HuH-7.5 (cell line): ENCODE data around the gene LSM11.
"Not testable (repeated sequence)": the region's sequence is repeated elsewhere in the genome, so short reads cannot be mapped to it uniquely, and the experiment has no call there.

Source experiments
- DNase-seq: peaks from one replicate; pipeline ENCODE4 v3.0.0; 2011; ENCODE audit warnings: low spot score

LSM11 gene

DNA sequence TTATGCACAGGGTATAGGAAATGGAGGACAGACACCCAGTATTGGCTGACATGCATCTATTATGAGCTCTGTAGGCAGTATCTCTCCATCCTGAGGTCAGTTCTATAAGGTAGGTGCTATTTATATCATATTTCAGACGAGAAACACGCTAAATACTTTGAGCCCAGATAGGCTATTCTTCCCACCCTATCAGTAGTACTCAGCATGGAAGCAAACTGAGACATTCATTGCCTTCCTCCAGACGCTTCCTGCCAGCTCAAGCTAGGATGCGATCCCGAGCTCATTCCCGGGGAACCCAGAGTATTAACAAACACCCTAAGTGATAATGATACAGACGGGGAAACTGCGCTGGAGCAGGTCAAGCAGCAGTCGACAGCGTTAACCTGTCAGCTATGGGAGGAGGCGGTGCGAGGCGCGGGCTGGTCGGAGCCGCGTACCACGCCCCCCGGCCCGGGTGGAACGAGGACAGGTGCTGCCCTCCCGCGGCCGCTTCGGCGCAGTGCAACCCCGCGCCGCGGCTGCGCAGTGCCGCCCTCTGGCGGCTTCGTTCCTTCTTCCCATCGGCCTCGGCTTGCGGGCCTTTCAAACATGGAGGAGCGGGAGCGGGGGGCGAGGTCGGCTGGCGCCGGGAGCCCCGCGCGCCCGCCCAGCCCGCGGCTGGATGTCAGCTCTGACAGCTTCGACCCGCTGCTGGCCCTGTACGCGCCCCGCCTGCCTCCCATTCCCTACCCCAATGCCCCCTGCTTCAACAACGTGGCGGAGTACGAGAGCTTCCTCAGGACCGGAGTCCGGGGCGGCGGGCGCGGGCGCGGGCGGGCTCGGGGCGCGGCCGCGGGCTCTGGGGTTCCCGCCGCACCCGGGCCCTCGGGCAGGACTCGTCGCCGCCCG, at the start of gene LSM11:
LSM11 (plus strand) TSS at position 550 of the 888 bp plus-strand sequence; CDS start at position 589, 39 bp downstream.
- peak; percentile 81 for DNase-seq

DNA sequence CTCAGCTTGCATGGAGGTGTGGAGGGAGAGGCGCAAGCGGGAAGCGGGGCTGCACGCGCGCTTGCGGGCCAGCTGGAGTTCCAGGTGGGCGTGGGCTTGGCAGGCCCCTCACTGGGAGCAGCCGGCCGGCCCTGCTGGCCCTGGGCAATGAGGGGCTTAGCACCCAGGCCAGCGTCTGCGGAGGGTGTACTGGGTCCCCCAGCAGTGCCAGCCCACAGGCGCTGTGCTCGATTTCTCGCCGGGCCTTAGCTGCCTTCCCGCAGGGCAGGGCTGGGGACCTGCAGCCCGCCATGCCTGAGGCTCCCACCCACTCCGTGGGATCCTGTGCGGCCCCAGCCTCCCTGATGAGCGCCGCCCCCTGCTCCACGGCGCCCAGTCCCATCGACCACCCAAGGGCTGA, 49.7 kb upstream of the LSM11 start:
- not testable (repeated sequence) for DNase-seq

DNA sequence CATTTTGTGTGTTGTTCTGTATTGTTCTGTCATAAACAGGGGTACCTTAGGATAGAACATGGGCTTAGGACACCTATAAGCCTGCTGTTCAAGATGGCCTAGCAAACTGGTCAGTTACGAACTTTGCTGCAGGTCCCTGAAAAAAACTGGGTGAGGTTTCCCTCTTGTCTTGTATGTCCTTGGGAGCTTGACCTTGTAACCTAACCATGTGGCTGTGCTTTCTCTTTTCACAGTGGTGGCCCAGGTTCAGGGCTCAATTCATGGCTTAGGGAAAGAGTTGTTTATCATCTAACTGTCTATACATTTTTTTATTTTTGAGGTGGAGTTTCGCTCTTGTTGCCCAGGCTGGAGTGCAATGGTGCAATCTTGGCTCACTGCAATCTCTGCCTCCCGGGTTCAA, 47.4 kb upstream of the LSM11 start:
- not testable (repeated sequence) for DNase-seq

DNA sequence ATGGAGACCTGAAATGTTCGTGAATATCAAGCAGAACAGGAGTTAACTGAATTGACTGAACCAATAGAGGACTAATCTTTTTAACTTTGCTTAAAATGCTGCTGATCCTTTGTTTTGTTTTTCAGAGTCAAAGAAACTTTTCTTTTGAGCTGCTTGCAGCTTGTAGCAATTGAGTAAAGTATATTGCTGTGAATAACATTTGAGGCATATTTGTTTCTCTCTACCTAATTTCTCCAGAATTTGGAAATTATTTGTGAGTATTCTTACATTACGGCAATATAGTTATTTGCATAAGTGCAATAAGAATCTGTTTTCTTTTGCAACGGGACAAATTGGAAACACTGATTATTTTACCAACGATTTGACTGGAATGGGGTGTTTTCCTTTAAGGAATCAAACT, 44.8 kb upstream of the LSM11 start:
- not testable (repeated sequence) for DNase-seq

DNA sequence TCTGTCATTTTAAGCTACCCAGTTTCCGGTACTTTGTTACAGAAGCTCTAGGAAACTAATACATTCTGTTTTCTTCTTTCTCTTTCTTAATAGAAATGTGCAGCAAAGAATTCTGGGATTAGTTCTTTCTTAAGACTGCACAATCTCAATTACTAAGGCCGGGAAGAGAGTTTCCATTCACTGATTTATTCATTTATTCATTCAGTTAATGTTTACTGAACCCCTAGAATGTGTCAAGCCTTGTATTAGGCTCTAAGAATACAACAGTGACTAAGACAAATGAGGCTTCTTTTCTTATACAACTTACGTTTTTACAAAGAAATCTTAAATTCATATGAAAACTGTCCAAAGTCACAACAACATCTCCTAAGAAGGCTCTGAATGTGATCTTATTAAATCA, 39.8 kb upstream of the LSM11 start:
- DNase-seq = no peak

DNA sequence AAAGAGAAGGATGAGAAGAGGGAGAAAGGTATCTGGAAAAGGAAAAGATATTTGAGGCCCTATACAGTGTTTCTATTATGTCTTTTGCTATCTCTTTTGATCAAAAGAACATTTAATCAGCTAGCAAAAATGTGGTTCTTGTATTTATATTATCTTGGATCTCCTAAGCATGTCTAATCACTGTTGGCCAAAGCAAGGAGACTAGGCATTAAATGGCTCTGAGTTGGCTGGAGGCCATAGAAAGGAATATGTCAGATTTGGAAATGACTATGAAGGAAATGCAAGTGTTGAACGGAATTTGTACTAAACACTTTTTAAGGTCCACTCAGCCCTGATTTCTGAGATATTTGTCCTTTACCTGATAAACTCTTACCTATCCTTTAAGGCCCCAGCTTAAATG, 34.6 kb upstream of the LSM11 start:
- no peak for DNase-seq

DNA sequence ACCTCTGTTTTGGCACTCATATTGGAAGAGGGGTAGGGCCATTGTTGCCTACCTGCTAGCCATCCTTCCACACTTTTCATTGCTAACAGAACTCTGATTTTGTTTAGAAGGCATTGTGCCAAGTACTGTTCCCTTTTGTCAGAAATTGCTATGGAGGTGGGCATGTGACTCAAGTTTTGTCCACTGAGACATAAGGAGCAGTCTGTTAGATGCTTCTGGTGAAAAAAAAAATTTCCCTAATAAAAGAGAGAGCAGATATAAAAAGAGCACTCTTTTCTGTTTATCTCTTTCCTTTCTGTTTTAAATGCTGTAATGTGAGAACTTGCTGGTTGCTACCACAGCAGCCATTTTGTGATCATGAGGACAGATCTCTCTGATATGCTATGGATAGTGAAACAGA, 34.2 kb upstream of the LSM11 start:
- no peak for DNase-seq

DNA sequence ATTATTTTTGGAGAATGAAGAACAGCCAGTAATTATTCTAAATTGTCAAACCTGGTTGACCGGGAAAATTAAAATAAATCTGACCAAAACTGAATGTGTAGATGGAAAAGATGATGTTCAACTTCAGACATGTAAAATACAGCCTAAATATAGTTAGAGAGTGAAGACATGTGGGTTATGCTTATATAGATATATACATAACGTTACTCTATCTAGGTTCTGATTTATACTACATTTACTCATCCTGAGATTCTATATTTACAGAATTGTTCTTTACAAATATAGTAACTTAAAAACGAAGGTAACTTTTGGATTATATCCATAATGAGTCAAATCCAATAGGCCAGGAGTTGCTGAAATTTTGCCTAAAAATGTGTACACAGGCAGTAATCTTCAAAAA, 33.1 kb upstream of the LSM11 start:
- no peak for DNase-seq

DNA sequence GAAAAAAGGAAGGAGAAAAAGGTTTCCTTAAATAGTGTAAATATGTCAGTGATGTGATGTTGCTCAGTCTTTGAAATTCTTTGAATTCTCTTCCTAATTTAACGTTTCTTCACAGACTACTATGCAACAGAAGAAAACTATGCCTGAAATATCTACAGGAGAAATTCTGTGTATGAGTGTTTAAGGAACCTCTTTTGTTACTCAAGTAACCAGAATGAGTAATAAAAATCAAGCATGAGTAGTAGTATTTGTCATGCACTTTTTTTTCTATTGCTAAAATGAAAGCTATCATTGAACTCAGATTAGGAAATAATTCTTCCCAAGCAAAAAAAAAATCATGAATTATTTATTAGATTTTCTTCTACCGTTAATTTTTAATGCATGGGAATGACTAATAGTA, 32.6 kb upstream of the LSM11 start:
- DNase-seq = no peak

DNA sequence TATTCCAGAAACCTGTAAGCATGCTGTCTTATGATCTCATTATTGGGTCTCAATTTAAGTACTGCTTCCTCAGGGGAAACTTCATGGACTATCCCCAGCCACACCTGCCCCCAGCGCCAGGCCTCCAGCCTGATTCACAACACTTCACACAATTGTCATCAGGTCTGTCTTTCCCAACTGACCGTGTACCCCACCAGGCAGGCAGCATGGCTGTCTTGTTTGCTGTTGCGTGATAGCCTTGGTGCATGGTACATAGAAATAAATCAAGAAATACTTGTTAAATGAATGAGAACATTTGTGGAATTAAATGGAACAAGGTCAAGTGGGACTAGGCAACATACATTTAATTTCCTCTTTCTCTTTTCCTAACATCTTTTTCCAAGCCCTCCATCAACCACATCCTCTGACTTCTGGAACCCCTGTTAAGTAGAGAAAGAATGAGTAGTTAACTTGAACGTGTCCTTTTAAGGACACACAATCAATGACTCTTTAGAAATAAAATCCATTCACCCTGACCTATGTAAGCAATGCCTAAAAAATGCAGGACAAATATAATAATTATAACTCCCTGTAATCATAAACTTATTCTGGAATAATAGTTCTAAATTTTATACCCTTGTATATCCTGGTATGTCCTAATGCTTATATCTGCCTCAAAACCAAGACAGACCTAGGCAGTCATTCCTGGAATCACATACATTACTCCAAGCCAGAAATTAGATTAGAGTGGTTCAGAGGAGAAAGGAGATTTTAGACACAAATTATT, 29.5 kb upstream of the LSM11 start:
- no peak for DNase-seq

DNA sequence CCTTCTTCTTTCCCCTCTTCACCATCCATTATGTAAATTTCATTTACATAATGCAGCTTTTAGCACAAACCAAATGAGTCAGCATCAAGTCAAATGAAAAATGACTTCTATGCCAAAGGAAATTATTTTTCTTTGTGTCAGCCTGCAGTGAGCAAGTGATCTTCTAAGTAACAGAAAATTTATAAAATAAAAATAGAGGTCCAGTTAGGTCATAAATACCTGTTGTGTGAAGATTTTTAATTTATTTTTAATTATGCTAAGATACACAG, 29.0 kb upstream of the LSM11 start:
- no peak for DNase-seq

DNA sequence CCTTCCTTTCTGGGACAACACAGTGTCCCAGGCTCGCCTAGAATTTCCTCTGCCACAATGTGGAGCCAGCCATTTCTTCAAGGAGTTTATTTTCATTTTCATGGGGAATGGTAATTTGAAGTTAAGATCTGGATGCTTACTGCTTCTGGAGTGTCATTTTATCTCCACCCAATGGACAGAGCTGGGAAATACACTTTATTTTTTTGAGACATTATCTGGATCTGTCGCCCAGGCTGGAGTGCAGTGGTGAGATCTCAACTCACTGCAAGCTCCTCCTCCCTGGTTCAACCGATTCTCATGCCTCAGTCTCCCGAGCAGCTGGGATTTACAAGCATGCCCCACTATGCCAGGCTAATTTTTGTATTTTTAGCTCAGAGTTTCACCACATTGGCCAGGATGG, 25.0 kb upstream of the LSM11 start:
- peak; percentile 32 for DNase-seq

DNA sequence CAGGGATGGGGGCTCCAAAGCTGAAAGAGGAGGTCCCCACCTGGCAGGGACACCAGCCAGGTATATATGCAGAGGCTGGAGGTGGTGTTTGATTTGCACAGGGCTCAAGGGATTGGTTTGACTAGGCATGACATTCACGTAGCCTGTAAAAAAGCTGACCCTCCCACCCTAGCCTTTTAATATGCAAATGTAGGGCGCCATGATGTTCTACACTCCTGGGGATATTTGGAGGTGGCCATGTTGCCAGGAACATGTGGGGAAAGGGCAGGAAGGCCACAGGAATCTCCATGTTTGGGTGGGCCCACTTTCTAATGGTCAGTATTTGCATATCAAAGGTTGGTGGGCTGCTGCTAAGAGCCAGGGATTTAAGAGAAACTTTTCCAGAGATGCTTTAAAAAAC, 24.3 kb upstream of the LSM11 start:
- no peak for DNase-seq

DNA sequence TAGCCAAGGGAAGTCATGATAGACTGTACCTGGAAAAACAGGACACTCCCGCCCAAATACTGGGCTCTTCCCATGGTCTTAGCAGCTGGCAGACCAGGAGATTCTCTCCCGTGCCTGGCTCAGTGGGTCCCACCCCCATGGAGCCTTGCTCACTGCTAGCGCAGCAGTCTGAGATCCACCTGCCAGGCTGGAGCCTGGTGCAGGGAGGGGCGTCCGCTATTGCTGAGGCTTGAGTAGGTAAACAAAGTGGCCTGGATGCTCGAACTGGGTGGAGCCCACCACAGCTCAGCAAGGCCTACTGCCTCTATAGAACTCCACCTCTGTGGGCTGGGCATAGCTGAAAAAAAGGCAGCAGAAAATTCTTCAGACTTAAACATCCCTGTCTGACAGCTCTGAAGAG, 22.4 kb upstream of the LSM11 start:
- DNase-seq = no peak

DNA sequence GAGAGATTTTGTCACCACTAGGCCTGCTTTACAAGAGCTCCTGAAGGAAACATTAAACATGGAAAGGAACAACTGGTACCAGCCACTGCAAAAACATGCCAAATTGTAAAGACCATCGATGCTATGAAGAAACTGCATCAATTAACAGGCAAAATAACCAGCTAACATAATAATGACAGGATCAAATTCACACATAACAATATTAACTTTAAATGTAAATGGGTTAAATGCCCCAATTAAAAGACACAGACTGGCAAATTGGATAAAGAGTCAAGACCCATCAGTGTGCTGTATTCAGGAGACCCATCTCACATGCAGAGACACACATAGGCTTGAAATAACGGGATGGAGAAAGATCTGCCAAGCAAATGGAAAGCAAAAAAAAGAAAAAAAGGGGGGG, 20.6 kb upstream of the LSM11 start:
- not testable (repeated sequence) for DNase-seq

DNA sequence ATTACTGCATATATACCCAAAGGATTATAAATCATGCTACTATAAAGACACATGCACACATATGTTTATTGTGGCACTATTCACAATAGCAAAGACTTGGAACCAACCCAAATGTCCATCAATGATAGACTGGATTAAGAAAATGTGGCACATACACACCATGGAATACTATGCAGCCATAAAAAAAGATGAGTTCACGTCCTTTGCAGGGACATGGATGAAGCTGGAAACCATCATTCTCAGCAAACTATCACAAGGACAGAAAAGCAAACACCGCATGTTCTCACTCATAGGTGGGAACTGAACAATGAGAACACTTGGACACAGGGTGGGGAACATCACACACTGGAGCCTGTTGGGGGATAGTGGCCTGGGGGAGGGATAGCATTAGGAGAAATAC, 16.9 kb upstream of the LSM11 start:
- not testable (repeated sequence) for DNase-seq

DNA sequence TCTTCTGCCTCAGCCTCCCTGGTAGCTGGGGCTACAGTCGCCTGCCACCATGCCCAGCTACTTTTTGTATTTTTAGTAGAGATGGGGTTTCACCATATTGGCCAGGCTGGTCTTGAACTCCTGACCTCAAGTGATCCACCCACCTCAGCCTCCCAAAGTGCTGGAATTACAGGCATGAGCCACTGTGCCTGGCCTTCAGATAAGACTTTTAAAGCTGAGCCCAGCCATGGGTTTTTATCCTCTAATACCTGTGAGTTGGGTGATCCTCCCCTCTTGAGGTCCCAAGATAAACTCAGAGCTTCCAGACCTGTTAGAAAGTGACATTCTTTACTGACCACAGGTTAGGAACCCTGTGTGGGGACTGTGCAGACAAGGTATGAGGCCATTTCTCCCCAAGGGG, 15.7 kb upstream of the LSM11 start:
- DNase-seq = not testable (repeated sequence)

DNA sequence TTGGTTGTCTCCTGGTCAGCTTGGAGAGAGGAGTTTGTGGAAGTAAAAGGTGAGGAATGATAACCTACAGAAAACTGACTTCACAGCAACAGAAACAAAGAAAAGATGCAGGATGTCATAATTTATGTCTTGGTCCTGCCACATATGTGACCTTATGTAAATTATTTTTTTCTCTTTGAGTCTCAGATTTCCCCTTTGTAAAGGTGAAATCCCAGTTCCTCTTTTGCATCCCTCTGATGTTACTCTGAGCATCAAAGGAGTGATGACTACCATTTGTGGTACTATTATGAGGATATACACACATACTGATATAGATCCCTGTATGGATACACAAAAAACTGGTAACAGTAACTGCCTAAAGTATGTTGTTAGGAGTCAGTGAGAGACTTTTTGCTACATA, 13.7 kb upstream of the LSM11 start:
- no peak for DNase-seq

DNA sequence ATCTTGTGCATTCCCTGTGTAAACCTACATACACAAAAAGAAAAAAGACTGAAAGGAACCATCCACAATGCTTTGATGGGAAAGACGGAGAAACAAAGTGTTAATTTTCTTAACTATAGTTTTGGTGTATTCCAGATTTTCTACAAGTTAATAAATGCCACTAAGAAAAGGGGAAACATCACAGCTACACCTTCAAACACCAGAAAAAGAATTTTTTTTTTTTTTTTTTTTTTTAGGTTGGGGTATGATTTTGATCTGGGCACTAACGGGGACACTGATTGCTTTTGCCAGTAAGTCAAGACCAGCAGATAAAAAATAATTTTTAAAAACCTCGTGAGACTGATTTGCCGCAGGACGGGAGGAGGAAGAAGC, 12.6 kb upstream of the LSM11 start:
- DNase-seq = no peak

DNA sequence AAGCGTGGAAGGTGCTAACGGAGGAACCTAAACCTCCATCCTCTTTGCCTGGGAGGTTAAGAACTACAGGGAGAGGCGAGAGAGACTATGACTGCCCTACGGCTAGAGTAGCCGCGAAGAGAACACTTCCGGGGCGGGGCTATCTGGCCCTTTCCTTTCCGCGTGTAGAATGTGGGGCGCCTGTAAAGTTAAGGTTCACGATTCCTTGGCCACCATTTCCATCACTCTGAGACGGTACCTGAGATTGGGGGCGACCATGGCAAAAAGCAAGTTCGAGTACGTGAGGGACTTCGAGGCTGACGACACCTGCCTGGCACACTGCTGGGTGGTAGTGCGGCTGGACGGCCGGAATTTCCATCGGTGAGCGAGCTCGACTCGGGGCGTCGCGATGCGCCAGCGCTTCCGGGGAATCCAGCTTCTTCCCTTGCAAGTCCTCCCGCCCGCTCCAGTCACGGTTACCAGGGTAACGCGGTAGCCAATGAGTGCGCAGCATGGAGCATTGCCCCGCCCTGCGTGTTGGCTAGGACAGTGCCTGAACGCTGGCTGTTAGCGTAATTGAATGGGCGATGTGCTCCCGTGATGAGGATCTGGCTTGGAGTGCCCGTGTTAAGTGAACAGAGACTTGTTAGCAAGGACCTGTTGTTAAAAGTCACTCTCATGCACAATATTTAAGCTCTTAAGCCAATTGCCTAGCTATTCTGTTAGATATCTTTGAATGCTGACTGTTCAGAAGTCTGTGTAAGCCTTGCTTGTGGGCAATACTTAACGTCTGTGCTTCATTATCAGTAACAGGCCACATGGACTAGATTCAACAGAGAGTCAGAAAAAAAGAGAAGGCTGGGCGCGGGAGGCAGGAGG, 12.0 kb upstream of the LSM11 start, which contains the start of gene THG1L:
THG1L (plus strand) TSS at position 149 of the 858 bp plus-strand sequence; CDS start at position 170, 21 bp downstream.
- DNase-seq = peak; percentile 87

DNA sequence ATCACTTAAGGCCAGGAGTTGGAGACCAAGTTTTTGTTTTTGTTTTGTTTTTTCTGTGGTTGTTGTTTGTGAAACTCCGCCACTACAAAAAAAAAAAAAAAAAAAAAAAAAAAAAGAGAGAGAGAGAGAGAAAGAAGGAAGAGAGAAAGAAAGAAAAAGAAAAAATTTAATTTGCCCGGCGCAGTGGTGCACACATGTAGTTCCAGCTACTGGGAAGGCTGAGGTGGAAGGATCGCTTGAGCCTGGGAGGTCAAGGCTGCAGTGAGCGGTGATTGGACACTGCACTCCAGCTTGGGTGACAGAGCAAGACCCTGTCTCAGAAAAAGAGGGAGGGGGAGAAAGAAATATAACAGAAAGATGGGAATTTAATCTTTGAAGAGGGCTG, 11.4 kb upstream of the LSM11 start:
- DNase-seq = no peak

DNA sequence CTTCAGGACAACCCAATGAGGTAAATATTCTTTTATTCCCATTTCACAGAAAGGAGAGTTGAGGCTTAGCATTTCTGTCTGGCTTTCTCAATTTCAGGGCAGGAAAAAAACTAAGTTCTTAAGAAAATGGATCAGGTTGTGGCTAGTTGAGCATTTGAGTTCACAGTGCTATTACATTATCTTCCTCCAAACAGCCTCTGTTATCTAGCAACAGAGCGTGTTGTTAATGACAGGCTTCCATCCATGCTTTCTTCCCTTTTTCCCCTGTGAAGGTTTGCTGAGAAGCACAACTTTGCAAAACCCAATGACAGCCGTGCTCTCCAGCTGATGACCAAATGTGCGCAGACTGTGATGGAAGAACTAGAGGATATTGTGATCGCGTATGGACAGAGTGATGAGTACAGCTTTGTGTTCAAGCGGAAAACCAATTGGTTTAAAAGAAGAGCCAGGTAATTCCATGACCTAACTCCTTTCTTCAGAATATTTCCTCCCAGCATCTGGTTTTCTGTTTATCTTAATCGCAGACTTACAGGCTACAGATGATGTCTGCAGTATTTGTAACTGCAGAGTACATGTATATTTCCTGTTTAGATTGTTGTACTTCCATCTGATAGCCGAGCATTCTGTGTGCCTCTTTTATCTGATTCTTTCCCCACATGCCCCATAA, 10.8 kb upstream of the LSM11 start:
- no peak for DNase-seq
